ENCODE data around the gene ANKRD11. TPM values are rescaled to one million over a fixed set of nuclear protein-coding genes. Genes with fewer than 3 reads are reported as not detected.

ANKRD11 gene
- total and polyA plus RNA-seq, 2 donors (not counting 1 experiment from before 2014, with no cell fraction given): 41.5 to 71.2 TPM

- Histone ChIP-seq H3K79me2 (ENCODE audit: control insufficient read depth, insufficient read depth, low read length) (peaks cover 83% of the 10 kb centered on the region), H3K36me3 (ENCODE audit: control insufficient read depth, insufficient read depth, low read length) (no peaks in the 10 kb centered on the region), H4K20me1 (ENCODE audit: control insufficient read depth, extremely low read depth, insufficient read depth, low read length) (no peaks in the 10 kb centered on the region), H3K4me3 (replicated peaks in 1 of 4; ENCODE audit: control extremely low read depth in 1 of 4, insufficient read depth in 1 of 4, low read depth in 3 of 4, low read length in 4 of 4) (no peak overlapping the region), H3K9ac (ENCODE audit: insufficient read depth, low read length) (no peak overlapping the region), H3K4me1 (ENCODE audit: control insufficient read depth, extremely low read depth, insufficient read depth, low read length) (peaks cover 36% of the 10 kb centered on the region), H3K27me3 (ENCODE audit: control insufficient read depth, insufficient read depth, low read length) (no peaks in the 10 kb centered on the region), H3K4me2 (ENCODE audit: extremely low read depth, insufficient read depth, low read length) (no peak overlapping the region), H3K9me3 (ENCODE audit: control insufficient read depth, insufficient read depth, low read depth, low read length) (no peaks in the 10 kb centered on the region), H3K27ac (ENCODE audit: insufficient read depth, low read length) (peak overlapping the region; percentile 87), H2AFZ (ENCODE audit: low read length) (no peak overlapping the region)
- DNase-seq (ENCODE audit: low read depth in 2 of 2): no peak
- TF ChIP-seq CTCF (conservative IDR thresholded peaks at IDR 0.05 in 1 of 2, IDR thresholded peaks at IDR 0.05 in 1 of 2; ENCODE audit: low read depth in 1 of 2, low read length in 2 of 2) (no peak), EZH2 (IDR thresholded peaks at IDR 0.05; ENCODE audit: low read length, missing control alignments) (no peak)
Observed at GRCh38 chr16:89326721-89327120, 163.6 kb downstream of the ANKRD11 start.

- Histone ChIP-seq H3K36me3 (ENCODE audit: control insufficient read depth, insufficient read depth, low read length) (no peaks in the 10 kb centered on the region), H3K27ac (ENCODE audit: insufficient read depth, low read length) (peak overlapping the region; percentile 87), H3K4me3 (replicated peaks in 1 of 4; ENCODE audit: control extremely low read depth in 1 of 4, insufficient read depth in 1 of 4, low read depth in 3 of 4, low read length in 4 of 4) (no peak overlapping the region), H3K4me2 (ENCODE audit: extremely low read depth, insufficient read depth, low read length) (peak overlapping the region; percentile 60), H4K20me1 (ENCODE audit: control insufficient read depth, extremely low read depth, insufficient read depth, low read length) (no peaks in the 10 kb centered on the region), H3K4me1 (ENCODE audit: control insufficient read depth, extremely low read depth, insufficient read depth, low read length) (peaks cover 38% of the 10 kb centered on the region), H2AFZ (ENCODE audit: low read length) (no peak overlapping the region), H3K9me3 (ENCODE audit: control insufficient read depth, insufficient read depth, low read depth, low read length) (no peaks in the 10 kb centered on the region), H3K9ac (ENCODE audit: insufficient read depth, low read length) (peak overlapping the region; percentile 21), H3K79me2 (ENCODE audit: control insufficient read depth, insufficient read depth, low read length) (peaks cover 83% of the 10 kb centered on the region), H3K27me3 (ENCODE audit: control insufficient read depth, insufficient read depth, low read length) (no peaks in the 10 kb centered on the region)
- TF ChIP-seq EZH2 (IDR thresholded peaks at IDR 0.05; ENCODE audit: low read length, missing control alignments) (no peak), CTCF (conservative IDR thresholded peaks at IDR 0.05 in 1 of 2, IDR thresholded peaks at IDR 0.05 in 1 of 2; ENCODE audit: low read depth in 1 of 2, low read length in 2 of 2) (no peak)
- DNase-seq (ENCODE audit: low read depth in 2 of 2): peak; percentile 82 to 88
Observed at GRCh38 chr16:89325861-89326471, 164.4 kb downstream of the ANKRD11 start.

- Histone ChIP-seq H4K20me1 (ENCODE audit: control insufficient read depth, extremely low read depth, insufficient read depth, low read length) (no peaks in the 10 kb centered on the region), H3K27ac (ENCODE audit: insufficient read depth, low read length) (peak overlapping the region; percentile 87), H2AFZ (ENCODE audit: low read length) (no peak overlapping the region), H3K9me3 (ENCODE audit: control insufficient read depth, insufficient read depth, low read depth, low read length) (no peaks in the 10 kb centered on the region), H3K4me3 (replicated peaks in 1 of 4; ENCODE audit: control extremely low read depth in 1 of 4, insufficient read depth in 1 of 4, low read depth in 3 of 4, low read length in 4 of 4) (no peak overlapping the region), H3K9ac (ENCODE audit: insufficient read depth, low read length) (no peak overlapping the region), H3K4me2 (ENCODE audit: extremely low read depth, insufficient read depth, low read length) (no peak overlapping the region), H3K27me3 (ENCODE audit: control insufficient read depth, insufficient read depth, low read length) (no peaks in the 10 kb centered on the region), H3K36me3 (ENCODE audit: control insufficient read depth, insufficient read depth, low read length) (no peaks in the 10 kb centered on the region), H3K79me2 (ENCODE audit: control insufficient read depth, insufficient read depth, low read length) (peaks cover 89% of the 10 kb centered on the region), H3K4me1 (ENCODE audit: control insufficient read depth, extremely low read depth, insufficient read depth, low read length) (peaks cover 49% of the 10 kb centered on the region)
- DNase-seq (ENCODE audit: low read depth in 2 of 2): peak; percentile 69 to 97
- TF ChIP-seq CTCF (conservative IDR thresholded peaks at IDR 0.05 in 1 of 2, IDR thresholded peaks at IDR 0.05 in 1 of 2; ENCODE audit: low read depth in 1 of 2, low read length in 2 of 2): no peak
- TF ChIP-seq EZH2 (IDR thresholded peaks at IDR 0.05; ENCODE audit: low read length, missing control alignments): no peak
Observed at GRCh38 chr16:89324056-89325010, 166.0 kb downstream of the ANKRD11 start.
